Smooth muscle cell (in vitro differentiated cells): Measurements from ENCODE around the gene SNRPD3. TPM values are rescaled to one million over a fixed set of nuclear protein-coding genes. Genes with fewer than 3 reads are reported as not detected.

Experiments used
- DNase-seq: peaks from one replicate; lab custom pipeline; 2025; ENCODE audit not compliant: unreplicated experiment; lab: John Stamatoyannopoulos, UW
- H2AFZ ChIP-seq: fragments of 200-600 bp; sonication (generic); 2 replicates; pipeline ENCODE4 v1.6.0; 2016; ENCODE audit warnings: antibody characterized with exemption, low read depth, mild to moderate bottlenecking
- H3F3A ChIP-seq: fragments of 200-600 bp; sonication (generic); 2 replicates; pipeline ENCODE4 v1.6.0; 2017; ENCODE audit warnings: antibody characterized with exemption, low read depth
- H3K27ac ChIP-seq: fragments of 200-600 bp; sonication (generic); 2 replicates; pipeline ENCODE4 v1.5.1; 2016; ENCODE audit warnings: low read depth, mild to moderate bottlenecking
- H3K27me3 ChIP-seq: fragments of 200-600 bp; sonication (generic); 2 replicates; pipeline ENCODE4 v1.6.1; 2016; ENCODE audit warnings: low read depth, mild to moderate bottlenecking
- H3K36me3 ChIP-seq: fragments of 200-600 bp; sonication (generic); 2 replicates; pipeline ENCODE4 v1.5.1; 2016; ENCODE audit warnings: low read depth
- H3K4me1 ChIP-seq: fragments of 200-600 bp; sonication (generic); 2 replicates; pipeline ENCODE4 v1.5.1; 2016; ENCODE audit warnings: low read depth
- H3K4me2 ChIP-seq: fragments of 200-600 bp; sonication (generic); 2 replicates; pipeline ENCODE4 v1.6.0; 2016; ENCODE audit warnings: mild to moderate bottlenecking
- H3K4me3 ChIP-seq: fragments of 200-600 bp; sonication (generic); 2 replicates; pipeline ENCODE4 v1.5.1; 2016; ENCODE audit warnings: mild to moderate bottlenecking
- H3K79me2 ChIP-seq: fragments of 200-600 bp; sonication (generic); 2 replicates; pipeline ENCODE4 v1.6.0; 2016; ENCODE audit warnings: low read depth, mild to moderate bottlenecking
- H3K9ac ChIP-seq: fragments of 200-600 bp; sonication (generic); 2 replicates; pipeline ENCODE4 v1.6.0; 2016; ENCODE audit warnings: low read depth
- H3K9me3 ChIP-seq: fragments of 200-600 bp; sonication (generic); replicated peaks from 2 replicates; pipeline ENCODE4 v1.5.1; 2016; ENCODE audit warnings: low read depth
- H4K20me1 ChIP-seq: fragments of 200-600 bp; sonication (generic); 2 replicates; pipeline ENCODE4 v1.6.0; 2016; ENCODE audit warnings: low read depth
- CTCF ChIP-seq: fragments of 200-600 bp; sonication (generic); IDR thresholded peaks from 2 replicates; pipeline ENCODE4 v1.5.1; 2017; ENCODE audit warnings: borderline replicate concordance, mild to moderate bottlenecking, antibody characterized with exemption; ENCODE audit not compliant: insufficient read depth, poor library complexity, severe bottlenecking
- WGBS: methylation state at CpG from one replicate; pipeline ENCODE4 v1.1.7; 2016; ENCODE audit warnings: low lambda C conversion rate; 5-methylcytosine and 5-hydroxymethylcytosine counted together
- polyA plus RNA-seq: library from polyadenylated mRNA; unstranded; fragments of >200 nt; fragmentation: Nextera tagmentation; extraction: Ambion mirVana; gene quantifications from 2 replicates; pipeline ENCODE4 v1.2.1, GENCODE V29; 2016
- total RNA-seq: library from RNA; depleted of rRNA; stranded (reverse); fragments of >200 nt; gene quantifications from 2 replicates; pipeline ENCODE4 v1.2.3, GENCODE V29; 2014

Gene SNRPD3
- total and polyA plus RNA-seq, 2 experiments from 2014 or later: 97.6 to 114 TPM

- no peaks in the 10 kb centered on the region for H3K36me3 ChIP-seq
- no peaks in the 10 kb centered on the region for H3K79me2 ChIP-seq
- TF ChIP-seq CTCF: no peak
- no peak for DNase-seq
- H2AFZ ChIP-seq: no peak overlapping the region
- no peak overlapping the region for H3K9ac ChIP-seq
- no peaks in the 10 kb centered on the region for H4K20me1 ChIP-seq
- WGBS: 88% methylated on average over 3 of the region's 3 CpGs
- H3K4me1 ChIP-seq: no peaks in the 10 kb centered on the region
- H3K9me3 ChIP-seq: no peaks in the 10 kb centered on the region
- peaks cover 4% of the 10 kb centered on the region for H3F3A ChIP-seq
- H3K27me3 ChIP-seq: peaks cover 10% of the 10 kb centered on the region
- H3K4me3 ChIP-seq: no peak overlapping the region
- H3K27ac ChIP-seq: no peak overlapping the region
- H3K4me2 ChIP-seq: no peak overlapping the region
Measured at GRCh38 chr22:24518228-24518627, 37.6 kb upstream of the SNRPD3 start.

GRCh38 chr22:24518771-24519485, 36.9 kb upstream of the SNRPD3 start:
- TF ChIP-seq CTCF: no peak
- WGBS: 91% methylated on average over 9 of the region's 9 CpGs
- H3K27me3 ChIP-seq: peaks cover 9% of the 10 kb centered on the region

GRCh38 chr22:24519496-24519895, 36.3 kb upstream of the SNRPD3 start:
- no peaks in the 10 kb centered on the region for H4K20me1 ChIP-seq
- no peaks in the 10 kb centered on the region for H3K36me3 ChIP-seq
- H3K9me3 ChIP-seq: no peaks in the 10 kb centered on the region
- WGBS: 92% methylated on average over 5 of the region's 5 CpGs
- DNase-seq: no peak
- TF ChIP-seq CTCF: no peak
- no peaks in the 10 kb centered on the region for H3K4me1 ChIP-seq
- no peaks in the 10 kb centered on the region for H3K79me2 ChIP-seq
- no peak overlapping the region for H3K9ac ChIP-seq
- peaks cover 4% of the 10 kb centered on the region for H3K27me3 ChIP-seq
- H3K4me2 ChIP-seq: no peak overlapping the region
- H3F3A ChIP-seq: peaks cover 12% of the 10 kb centered on the region
- H3K27ac ChIP-seq: no peak overlapping the region
- H2AFZ ChIP-seq: no peak overlapping the region
- H3K4me3 ChIP-seq: no peak overlapping the region

More at GRCh38 chr22:24518771-24519485, 36.9 kb upstream of the SNRPD3 start:
- no peak overlapping the region for H2AFZ ChIP-seq
- H3K4me1 ChIP-seq: no peaks in the 10 kb centered on the region
- no peaks in the 10 kb centered on the region for H3K79me2 ChIP-seq
- H4K20me1 ChIP-seq: no peaks in the 10 kb centered on the region
- H3K9me3 ChIP-seq: no peaks in the 10 kb centered on the region
- no peak for DNase-seq
- no peak overlapping the region for H3K9ac ChIP-seq
- H3K36me3 ChIP-seq: no peaks in the 10 kb centered on the region
- H3K4me3 ChIP-seq: no peak overlapping the region
- H3K27ac ChIP-seq: no peak overlapping the region
- no peak overlapping the region for H3K4me2 ChIP-seq
- peaks cover 8% of the 10 kb centered on the region for H3F3A ChIP-seq

GRCh38 chr22:24521791-24522245, 34.0 kb upstream of the SNRPD3 start:
- Histone ChIP-seq H4K20me1 (no peaks in the 10 kb centered on the region), H3K9me3 (no peaks in the 10 kb centered on the region), H3K9ac (no peak overlapping the region), H3K4me1 (no peaks in the 10 kb centered on the region), H3F3A (peaks cover 12% of the 10 kb centered on the region), H3K27me3 (peaks cover 4% of the 10 kb centered on the region), H3K36me3 (no peaks in the 10 kb centered on the region), H3K79me2 (no peaks in the 10 kb centered on the region), H2AFZ (no peak overlapping the region), H3K27ac (no peak overlapping the region), H3K4me3 (no peak overlapping the region), H3K4me2 (no peak overlapping the region)
- TF ChIP-seq CTCF: peak; percentile 33
- 30% methylated on average over 8 of the region's 8 CpGs for WGBS
- no peak for DNase-seq
